Measurements from ENCODE around the gene POPDC2. TPM values are rescaled to one million over a fixed set of nuclear protein-coding genes. Genes with fewer than 3 reads are reported as not detected.

The POPDC2 gene
- total RNA-seq, 1 experiment from 2014 or later = 0.77 TPM

GRCh38 chr3:119628390-119628789, 32.0 kb downstream of the POPDC2 start:
- H3K36me3 ChIP-seq (ENCODE audit: control insufficient read depth, insufficient read depth, low read length) = no peaks in the 10 kb centered on the region
- no peaks in the 10 kb centered on the region for H3K36me3 Mint-ChIP-seq (ENCODE audit: insufficient read depth, unreplicated experiment)
- no peak overlapping the region for H3K27ac Mint-ChIP-seq (ENCODE audit: unreplicated experiment)
- DNase-seq = no peak
- no peak overlapping the region for H3K4me3 Mint-ChIP-seq (ENCODE audit: unreplicated experiment)
- no peaks in the 10 kb centered on the region for H3K27me3 ChIP-seq (replicated peaks; ENCODE audit: control insufficient read depth, insufficient read depth, low read length)
- H3K4me3 ChIP-seq (ENCODE audit: low read depth, low read length) = no peak overlapping the region
- BruUV-seq (replicated peaks) = no TSS peak
- H3K4me1 Mint-ChIP-seq (ENCODE audit: low read depth, unreplicated experiment) = peaks cover 7% of the 10 kb centered on the region
- ChIA-PET POLR2A (no interaction called here), CTCF (no interaction called here)
- H3K4me1 ChIP-seq = 0 out of 2 replicates have a peak, but pooled peaks cover 3% of the 10 kb centered on the region
- TF ChIP-seq, protein P1, sequence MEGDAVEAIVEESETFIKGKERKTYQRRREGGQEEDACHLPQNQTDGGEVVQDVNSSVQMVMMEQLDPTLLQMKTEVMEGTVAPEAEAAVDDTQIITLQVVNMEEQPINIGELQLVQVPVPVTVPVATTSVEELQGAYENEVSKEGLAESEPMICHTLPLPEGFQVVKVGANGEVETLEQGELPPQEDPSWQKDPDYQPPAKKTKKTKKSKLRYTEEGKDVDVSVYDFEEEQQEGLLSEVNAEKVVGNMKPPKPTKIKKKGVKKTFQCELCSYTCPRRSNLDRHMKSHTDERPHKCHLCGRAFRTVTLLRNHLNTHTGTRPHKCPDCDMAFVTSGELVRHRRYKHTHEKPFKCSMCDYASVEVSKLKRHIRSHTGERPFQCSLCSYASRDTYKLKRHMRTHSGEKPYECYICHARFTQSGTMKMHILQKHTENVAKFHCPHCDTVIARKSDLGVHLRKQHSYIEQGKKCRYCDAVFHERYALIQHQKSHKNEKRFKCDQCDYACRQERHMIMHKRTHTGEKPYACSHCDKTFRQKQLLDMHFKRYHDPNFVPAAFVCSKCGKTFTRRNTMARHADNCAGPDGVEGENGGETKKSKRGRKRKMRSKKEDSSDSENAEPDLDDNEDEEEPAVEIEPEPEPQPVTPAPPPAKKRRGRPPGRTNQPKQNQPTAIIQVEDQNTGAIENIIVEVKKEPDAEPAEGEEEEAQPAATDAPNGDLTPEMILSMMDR (IDR thresholded peaks at IDR 0.05; ENCODE audit: insufficient read depth in 1 of 2, low read depth in 1 of 2, low read length in 1 of 2, severe bottlenecking in 1 of 2, unreplicated experiment in 1 of 2) = no peak
- no peaks in the 10 kb centered on the region for H3K27me3 Mint-ChIP-seq (ENCODE audit: insufficient read depth, unreplicated experiment)
- no peaks in the 10 kb centered on the region for H3K9me3 Mint-ChIP-seq (ENCODE audit: unreplicated experiment)
- intact Hi-C loops (cut with micrococcal nuclease; ENCODE audit: unreplicated experiment) = no loop called here
- H3K9me3 ChIP-seq = no peaks in the 10 kb centered on the region

- Mint-ChIP-seq H3K9me3 (ENCODE audit: unreplicated experiment) (no peaks in the 10 kb centered on the region), H3K27ac (ENCODE audit: unreplicated experiment) (no peak overlapping the region), H3K4me1 (ENCODE audit: low read depth, unreplicated experiment) (peaks cover 7% of the 10 kb centered on the region), H3K4me3 (ENCODE audit: unreplicated experiment) (no peak overlapping the region), H3K27me3 (ENCODE audit: insufficient read depth, unreplicated experiment) (no peaks in the 10 kb centered on the region), H3K36me3 (ENCODE audit: insufficient read depth, unreplicated experiment) (no peaks in the 10 kb centered on the region)
- POLR2A ChIA-PET = no interaction called here
- no TSS peak for BruUV-seq (replicated peaks)
- Histone ChIP-seq H3K36me3 (ENCODE audit: control insufficient read depth, insufficient read depth, low read length) (no peaks in the 10 kb centered on the region), H3K9me3 (no peaks in the 10 kb centered on the region), H3K4me3 (ENCODE audit: low read depth, low read length) (no peak overlapping the region), H3K27me3 (replicated peaks; ENCODE audit: control insufficient read depth, insufficient read depth, low read length) (no peaks in the 10 kb centered on the region), H3K4me1 (0 out of 2 replicates have a peak, but pooled peaks cover 3% of the 10 kb centered on the region)
- TF ChIP-seq, protein P1 (IDR thresholded peaks at IDR 0.05; ENCODE audit: insufficient read depth in 1 of 2, low read depth in 1 of 2, low read length in 1 of 2, severe bottlenecking in 1 of 2, unreplicated experiment in 1 of 2) = no peak
- CTCF ChIA-PET = no interaction called here
- intact Hi-C loops (cut with micrococcal nuclease; ENCODE audit: unreplicated experiment) = no loop called here
- DNase-seq = no peak
Observed at GRCh38 chr3:119627461-119627860, 32.9 kb downstream of the POPDC2 start.

- Mint-ChIP-seq H3K9me3 (ENCODE audit: unreplicated experiment) (no peaks in the 10 kb centered on the region), H3K27ac (ENCODE audit: unreplicated experiment) (no peak overlapping the region), H3K36me3 (ENCODE audit: insufficient read depth, unreplicated experiment) (no peaks in the 10 kb centered on the region), H3K4me3 (ENCODE audit: unreplicated experiment) (no peak overlapping the region), H3K27me3 (ENCODE audit: insufficient read depth, unreplicated experiment) (no peaks in the 10 kb centered on the region), H3K4me1 (ENCODE audit: low read depth, unreplicated experiment) (peaks cover 7% of the 10 kb centered on the region)
- CTCF ChIA-PET = no interaction called here
- Histone ChIP-seq H3K27me3 (replicated peaks; ENCODE audit: control insufficient read depth, insufficient read depth, low read length) (no peaks in the 10 kb centered on the region), H3K36me3 (ENCODE audit: control insufficient read depth, insufficient read depth, low read length) (no peaks in the 10 kb centered on the region), H3K4me1 (no peaks in the 10 kb centered on the region), H3K4me3 (ENCODE audit: low read depth, low read length) (no peak overlapping the region), H3K9me3 (no peaks in the 10 kb centered on the region)
- TF ChIP-seq, protein P1 (IDR thresholded peaks at IDR 0.05; ENCODE audit: insufficient read depth in 1 of 2, low read depth in 1 of 2, low read length in 1 of 2, severe bottlenecking in 1 of 2, unreplicated experiment in 1 of 2) = no peak
- BruUV-seq (replicated peaks) = no TSS peak
- POLR2A ChIA-PET = no interaction called here
- intact Hi-C loops (cut with micrococcal nuclease; ENCODE audit: unreplicated experiment) = no loop called here
- no peak for DNase-seq
Observed at GRCh38 chr3:119626196-119626595, 34.2 kb downstream of the POPDC2 start.
